ENCODE measurements around the gene SASH1. TPM values are rescaled to one million over a fixed set of nuclear protein-coding genes. Genes with fewer than 3 reads are reported as not detected.

The SASH1 gene
- total RNA-seq, 1 experiment from 2014 or later = 33.2 TPM

DNA sequence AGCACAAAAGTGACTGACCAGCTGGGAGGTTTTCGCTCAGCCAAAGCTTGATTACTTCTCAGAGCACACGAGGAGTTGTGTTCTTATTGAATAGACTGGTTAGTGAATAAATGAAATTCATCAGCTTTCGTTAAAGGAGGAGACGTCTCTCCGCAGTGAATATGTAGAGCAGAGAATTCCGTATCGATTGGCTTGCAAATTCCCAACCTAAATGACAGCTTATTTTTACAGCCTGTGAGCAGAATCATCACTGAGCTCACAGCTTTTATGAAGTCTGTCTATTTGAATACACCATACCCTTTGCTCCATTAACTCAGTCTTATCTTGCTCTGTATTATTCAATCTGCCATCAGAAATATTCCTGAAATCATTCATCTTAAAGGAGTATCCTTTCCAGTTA lies 192.7 kb downstream of the SASH1 start:
- Histone ChIP-seq H2BK15ac (ENCODE audit: low read depth, low read length) (no peak overlapping the region), H4K8ac (replicated peaks; ENCODE audit: insufficient read length, low read depth, low read length) (no peak overlapping the region), H4K20me1 (ENCODE audit: control insufficient read depth, insufficient read depth, insufficient read length) (peaks cover 3% of the 10 kb centered on the region), H3K56ac (ENCODE audit: insufficient read length, low read depth, low read length) (no peak overlapping the region), H3T11ph (ENCODE audit: low read length) (no peak overlapping the region), H2AK5ac (ENCODE audit: insufficient read length, low read length) (no peak overlapping the region), H3K79me2 (ENCODE audit: insufficient read depth, low read length) (no peaks in the 10 kb centered on the region), H2BK5ac (ENCODE audit: insufficient read length, low read length) (no peak overlapping the region), H3K18ac (ENCODE audit: insufficient read length, low read depth, low read length) (no peak overlapping the region), H3K9ac (ENCODE audit: extremely low read depth, insufficient read length, low read length) (no peak overlapping the region), H3K9me3 (ENCODE audit: control insufficient read depth, low read depth, low read length) (no peaks in the 10 kb centered on the region), H2BK12ac (ENCODE audit: insufficient read length, low read depth, low read length) (no peak overlapping the region), H4K5ac (ENCODE audit: insufficient read length, low read depth, low read length) (no peak overlapping the region), H3K4me1 (ENCODE audit: insufficient read depth, low read length) (no peaks in the 10 kb centered on the region; the same call in 1 of the 2 replicates), H3K27me3 (ENCODE audit: insufficient read depth, low read length) (no peaks in the 10 kb centered on the region), H4K91ac (ENCODE audit: insufficient read length, low read depth, low read length) (no peak overlapping the region), H3K4me2 (ENCODE audit: insufficient read depth, insufficient read length, low read length) (no peak overlapping the region), H3K23me2 (ENCODE audit: insufficient read length, low read depth, low read length, poor library complexity, severe bottlenecking) (no peaks in the 10 kb centered on the region), H2AFZ (ENCODE audit: low read length) (no peak overlapping the region), H3K79me1 (ENCODE audit: insufficient read depth, low read depth, low read length, poor library complexity, severe bottlenecking) (no peaks in the 10 kb centered on the region), H2BK20ac (ENCODE audit: low read depth, low read length, poor library complexity, severe bottlenecking) (no peak overlapping the region), H3K14ac (ENCODE audit: insufficient read depth, low read length) (no peak overlapping the region), H3K4ac (ENCODE audit: low read depth, low read length) (no peak overlapping the region), H3K27ac (ENCODE audit: insufficient read length, low read depth, low read length) (no peak overlapping the region), H3K23ac (ENCODE audit: insufficient read length, low read depth, low read length) (no peak overlapping the region), H2BK120ac (ENCODE audit: low read depth, low read length, poor library complexity, severe bottlenecking) (no peak overlapping the region)
- Mint-ChIP-seq H3K4me3 (no peak overlapping the region), H3K36me3 (ENCODE audit: insufficient read depth in 1 of 3, low read depth in 3 of 3) (peaks cover 36 to 72% (median 66%) of the 10 kb centered on the region in 3 experiments), H3K4me1 (peaks cover 19 to 22% of the 10 kb centered on the region in 2 experiments), H3K27ac (no peak overlapping the region), H3K9me3 (no peaks in the 10 kb centered on the region), H3K27me3 (ENCODE audit: low read depth) (no peaks in the 10 kb centered on the region)
- no peak for DNase-seq
- TF ChIP-seq, protein P1, sequence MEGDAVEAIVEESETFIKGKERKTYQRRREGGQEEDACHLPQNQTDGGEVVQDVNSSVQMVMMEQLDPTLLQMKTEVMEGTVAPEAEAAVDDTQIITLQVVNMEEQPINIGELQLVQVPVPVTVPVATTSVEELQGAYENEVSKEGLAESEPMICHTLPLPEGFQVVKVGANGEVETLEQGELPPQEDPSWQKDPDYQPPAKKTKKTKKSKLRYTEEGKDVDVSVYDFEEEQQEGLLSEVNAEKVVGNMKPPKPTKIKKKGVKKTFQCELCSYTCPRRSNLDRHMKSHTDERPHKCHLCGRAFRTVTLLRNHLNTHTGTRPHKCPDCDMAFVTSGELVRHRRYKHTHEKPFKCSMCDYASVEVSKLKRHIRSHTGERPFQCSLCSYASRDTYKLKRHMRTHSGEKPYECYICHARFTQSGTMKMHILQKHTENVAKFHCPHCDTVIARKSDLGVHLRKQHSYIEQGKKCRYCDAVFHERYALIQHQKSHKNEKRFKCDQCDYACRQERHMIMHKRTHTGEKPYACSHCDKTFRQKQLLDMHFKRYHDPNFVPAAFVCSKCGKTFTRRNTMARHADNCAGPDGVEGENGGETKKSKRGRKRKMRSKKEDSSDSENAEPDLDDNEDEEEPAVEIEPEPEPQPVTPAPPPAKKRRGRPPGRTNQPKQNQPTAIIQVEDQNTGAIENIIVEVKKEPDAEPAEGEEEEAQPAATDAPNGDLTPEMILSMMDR (conservative IDR thresholded peaks at IDR 0.05) = no peak
- no CpG with 5 or more reads among the region's 7 CpGs for WGBS (ENCODE audit: extremely low coverage, insufficient read length, low lambda C conversion rate)
